OCI-LY7 (cell line): ENCODE data around the gene DMRTB1. TPM values are rescaled to one million over a fixed set of nuclear protein-coding genes. Genes with fewer than 3 reads are reported as not detected.

ENCODE experiments used
- BruUV-seq: library from RNA; stranded (reverse); fragments of 400-500 nt; replicated peaks from 2 replicates; lab custom pipeline; 2021; lab: Mats Ljungman, UMichigan
- CTCF ChIA-PET: fragments of 300-600 bp; sonication (Branson Sonifier 250); formaldehyde crosslinking; loops from one replicate; lab custom pipeline; 2022; ENCODE audit warnings: antibody characterized with exemption; ENCODE audit not compliant: unreplicated experiment; lab: Charles Lee
- POLR2A ChIA-PET: fragments of 300-600 bp; sonication (Branson Sonifier 250); formaldehyde crosslinking; loops from one replicate; lab custom pipeline; 2022; ENCODE audit warnings: antibody characterized with exemption; lab: Charles Lee
- DNase-seq: peaks from one replicate; pipeline ENCODE4 v3.0.0-alpha.2; 2015; ENCODE audit warnings: low spot score
- H2AFZ ChIP-seq: fragments of 200-600 bp; sonication (generic), shearing (Covaris generic); 2 replicates; pipeline ENCODE4 v1.6.1; 2014; ENCODE audit warnings: mild to moderate bottlenecking, antibody characterized with exemption, low read length, moderate library complexity
- H3K27ac ChIP-seq: fragments of 200-600 bp; sonication (generic); 2 replicates; pipeline ENCODE4 v1.5.1; 2014; ENCODE audit warnings: mixed run types, low read depth, mild to moderate bottlenecking, moderate library complexity, low read length, inconsistent platforms; ENCODE audit not compliant: poor library complexity, severe bottlenecking
- H3K36me3 ChIP-seq: fragments of 200-600 bp; sonication (generic); 2 replicates; pipeline ENCODE4 v1.6.1; 2014; ENCODE audit warnings: mild to moderate bottlenecking, antibody characterized with exemption, low read length, moderate library complexity, mixed read lengths; ENCODE audit not compliant: insufficient read depth
- H3K4me1 ChIP-seq: fragments of 200-600 bp; sonication (generic); 2 replicates; pipeline ENCODE4 v1.5.1; 2014; ENCODE audit warnings: mild to moderate bottlenecking, low read length; ENCODE audit not compliant: insufficient read depth, poor library complexity, severe bottlenecking
- H3K4me2 ChIP-seq: fragments of 200-600 bp; sonication (generic); 2 replicates; pipeline ENCODE4 v1.6.1; 2014; ENCODE audit warnings: mild to moderate bottlenecking, low read length
- H3K4me3 ChIP-seq: fragments of 200-600 bp; sonication (generic); 2 replicates; pipeline ENCODE4 v1.5.1; 2014; ENCODE audit warnings: mild to moderate bottlenecking, low read depth, low read length; ENCODE audit not compliant: poor library complexity, severe bottlenecking
- H3K79me2 ChIP-seq: fragments of 200-600 bp; sonication (generic); 2 replicates; pipeline ENCODE4 v1.6.1; 2016; ENCODE audit warnings: low read depth, mild to moderate bottlenecking, low read length, moderate library complexity, mixed read lengths; ENCODE audit not compliant: insufficient read depth
- H3K9me2 ChIP-seq: fragments of 200-600 bp; sonication (generic); 2 replicates; pipeline ENCODE4 v1.6.1; 2016; ENCODE audit warnings: mild to moderate bottlenecking, low read length, mixed read lengths; ENCODE audit not compliant: insufficient read depth
- H3K9me3 ChIP-seq: fragments of 200-600 bp; sonication (generic); 2 replicates; pipeline ENCODE4 v1.6.1; 2014; ENCODE audit warnings: mild to moderate bottlenecking, mixed run types, low read length, mixed read lengths
- H4K20me1 ChIP-seq: fragments of 200-600 bp; sonication (generic); 2 replicates; pipeline ENCODE4 v1.6.1; 2014; ENCODE audit warnings: mild to moderate bottlenecking, antibody characterized with exemption, low read length, moderate library complexity, mixed read lengths; ENCODE audit not compliant: insufficient read depth
- EZH2phosphoT487 ChIP-seq: fragments of 200-600 bp; sonication (generic); IDR thresholded peaks from 2 replicates; pipeline ENCODE4 v1.6.1; 2018; ENCODE audit warnings: low read depth, borderline replicate concordance, mild to moderate bottlenecking, mixed run types, antibody characterized with exemption, low read length, moderate library complexity, mixed read lengths
- intact Hi-C: fragments of 100-400 bp; cut with micrococcal nuclease; formaldehyde crosslinking; loops from one replicate; pipeline ENCODE4 v1.10.0; 2022; ENCODE audit not compliant: unreplicated experiment
- total RNA-seq, 2 experiments: library from RNA; depleted of rRNA in 1 of 2; stranded (reverse); fragments of >200 nt in 1 of 2; shearing (Covaris generic) in 1 of 2; gene quantifications; 2 replicates each; pipeline ENCODE4 v1.2.3, GENCODE V29; 2014 to 2022
- TF ChIP-seq, protein P1 (sequence below): fragments of 200-600 bp; sonication (generic); conservative IDR thresholded peaks from 2 replicates; pipeline ENCODE4 v1.5.1; 2014; ENCODE audit warnings: mild to moderate bottlenecking, antibody characterized with exemption, low read length, moderate library complexity, mixed read lengths

Gene DMRTB1
- total RNA-seq, 2 experiments from 2014 or later, result not detected

DNA sequence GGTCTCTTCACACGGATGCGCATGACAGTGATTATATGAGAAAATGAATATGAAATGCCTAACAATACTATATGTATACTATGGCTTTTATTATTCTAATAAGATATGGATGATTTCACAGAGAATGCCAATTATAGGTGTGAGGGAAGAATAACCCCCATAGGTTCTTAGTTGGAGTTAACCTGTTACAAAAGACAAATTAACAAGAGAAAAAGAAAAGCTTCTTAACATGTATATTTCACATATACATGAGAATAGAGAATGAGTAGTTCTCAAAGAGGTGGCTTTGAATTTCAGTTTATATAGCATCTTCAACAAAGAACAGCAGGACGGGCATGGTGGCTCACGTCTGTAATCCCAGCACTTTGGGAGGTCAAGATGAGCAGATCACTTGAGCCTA lies 24.0 kb upstream of the DMRTB1 start:
- H3K9me2 ChIP-seq, result no peaks in the 10 kb centered on the region
- H3K4me2 ChIP-seq, result no peak overlapping the region
- no peaks in the 10 kb centered on the region for H3K36me3 ChIP-seq
- H3K9me3 ChIP-seq, result no peaks in the 10 kb centered on the region
- TF ChIP-seq, protein P1, sequence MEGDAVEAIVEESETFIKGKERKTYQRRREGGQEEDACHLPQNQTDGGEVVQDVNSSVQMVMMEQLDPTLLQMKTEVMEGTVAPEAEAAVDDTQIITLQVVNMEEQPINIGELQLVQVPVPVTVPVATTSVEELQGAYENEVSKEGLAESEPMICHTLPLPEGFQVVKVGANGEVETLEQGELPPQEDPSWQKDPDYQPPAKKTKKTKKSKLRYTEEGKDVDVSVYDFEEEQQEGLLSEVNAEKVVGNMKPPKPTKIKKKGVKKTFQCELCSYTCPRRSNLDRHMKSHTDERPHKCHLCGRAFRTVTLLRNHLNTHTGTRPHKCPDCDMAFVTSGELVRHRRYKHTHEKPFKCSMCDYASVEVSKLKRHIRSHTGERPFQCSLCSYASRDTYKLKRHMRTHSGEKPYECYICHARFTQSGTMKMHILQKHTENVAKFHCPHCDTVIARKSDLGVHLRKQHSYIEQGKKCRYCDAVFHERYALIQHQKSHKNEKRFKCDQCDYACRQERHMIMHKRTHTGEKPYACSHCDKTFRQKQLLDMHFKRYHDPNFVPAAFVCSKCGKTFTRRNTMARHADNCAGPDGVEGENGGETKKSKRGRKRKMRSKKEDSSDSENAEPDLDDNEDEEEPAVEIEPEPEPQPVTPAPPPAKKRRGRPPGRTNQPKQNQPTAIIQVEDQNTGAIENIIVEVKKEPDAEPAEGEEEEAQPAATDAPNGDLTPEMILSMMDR, result no peak
- TF ChIP-seq EZH2phosphoT487, result no peak
- H3K4me3 ChIP-seq, result no peak overlapping the region
- no peak overlapping the region for H3K27ac ChIP-seq
- no peaks in the 10 kb centered on the region for H4K20me1 ChIP-seq
- no peaks in the 10 kb centered on the region for H3K79me2 ChIP-seq
- intact Hi-C loops, result no loop called here
- no TSS peak for BruUV-seq
- no peak for DNase-seq
- ChIA-PET POLR2A (interaction anchor here (0.5 kb wide), 1 partner anchor 1228 kb away, joined by 4 read pairs; no protein-coding TSS in a partner anchor), CTCF (no interaction called here)
- H2AFZ ChIP-seq, result no peak overlapping the region
- H3K4me1 ChIP-seq, result no peaks in the 10 kb centered on the region

DNA sequence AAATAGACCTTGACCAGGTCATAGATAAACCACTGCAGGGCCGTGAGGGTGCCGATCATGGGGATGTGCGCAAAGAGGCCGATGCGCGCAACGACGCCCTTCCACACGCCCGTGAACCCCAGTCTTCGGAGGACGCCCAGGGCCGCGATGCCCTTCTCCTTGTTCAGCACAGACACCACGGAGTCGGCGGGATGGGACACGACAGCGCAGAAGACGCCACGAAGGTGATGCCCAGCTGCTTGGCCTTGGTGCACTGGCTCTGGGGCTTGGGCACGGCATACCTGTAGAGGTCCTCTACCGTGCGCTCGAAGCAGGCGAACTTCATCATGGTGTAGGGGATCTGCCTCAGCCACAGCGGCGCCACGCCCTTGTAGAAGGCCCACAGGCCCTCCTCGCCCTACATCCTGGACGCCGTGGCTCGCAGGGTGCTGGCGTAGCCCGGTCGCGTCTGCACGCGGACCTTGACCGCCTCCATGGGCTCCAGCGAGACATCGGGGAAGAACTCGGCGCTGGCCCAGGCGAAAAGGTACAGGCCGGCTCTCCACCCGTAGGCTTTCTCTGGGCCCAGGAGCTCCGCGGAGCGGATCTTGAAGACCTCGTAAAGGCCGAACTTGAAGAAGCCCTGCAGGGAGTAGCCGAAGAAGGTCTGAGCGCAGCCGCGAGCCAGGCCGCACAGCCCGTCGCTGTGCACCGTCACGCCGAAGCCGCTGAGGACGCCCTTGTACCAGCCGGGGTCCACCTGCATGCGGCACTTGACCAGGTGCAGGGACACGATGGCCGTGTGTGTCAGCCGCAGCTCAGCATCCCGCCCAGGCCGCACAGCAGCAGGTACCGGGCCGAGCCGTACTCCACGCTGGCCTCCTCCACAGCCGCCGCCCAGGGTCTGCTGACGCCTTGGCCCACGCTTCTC lies 20.5 kb upstream of the DMRTB1 start:
- BruUV-seq, result no TSS peak
- H2AFZ ChIP-seq, result no peak overlapping the region
- ChIA-PET POLR2A (no interaction called here), CTCF (no interaction called here)
- H3K79me2 ChIP-seq, result no peaks in the 10 kb centered on the region
- no peaks in the 10 kb centered on the region for H3K4me1 ChIP-seq
- no peak overlapping the region for H3K4me2 ChIP-seq
- H3K9me2 ChIP-seq, result no peaks in the 10 kb centered on the region
- H4K20me1 ChIP-seq, result no peaks in the 10 kb centered on the region
- H3K9me3 ChIP-seq, result no peaks in the 10 kb centered on the region
- DNase-seq, result no peak
- intact Hi-C loops, result no loop called here
- no peak for TF ChIP-seq EZH2phosphoT487
- TF ChIP-seq, protein P1, result no peak
- H3K36me3 ChIP-seq, result no peaks in the 10 kb centered on the region
- H3K27ac ChIP-seq, result no peak overlapping the region
- H3K4me3 ChIP-seq, result no peak overlapping the region
